GM19238 (cell line): ENCODE results near the gene SDHB.

ENCODE experiments used
- DNase-seq: peaks from one replicate; pipeline ENCODE4 v3.0.0; 2011; ENCODE audit warnings: low spot score; ENCODE audit not compliant: insufficient read length

The SDHB gene

GRCh38 chr1:16970132-16970910 is 83.5 kb downstream of the SDHB start:
- no peak for DNase-seq

DNA sequence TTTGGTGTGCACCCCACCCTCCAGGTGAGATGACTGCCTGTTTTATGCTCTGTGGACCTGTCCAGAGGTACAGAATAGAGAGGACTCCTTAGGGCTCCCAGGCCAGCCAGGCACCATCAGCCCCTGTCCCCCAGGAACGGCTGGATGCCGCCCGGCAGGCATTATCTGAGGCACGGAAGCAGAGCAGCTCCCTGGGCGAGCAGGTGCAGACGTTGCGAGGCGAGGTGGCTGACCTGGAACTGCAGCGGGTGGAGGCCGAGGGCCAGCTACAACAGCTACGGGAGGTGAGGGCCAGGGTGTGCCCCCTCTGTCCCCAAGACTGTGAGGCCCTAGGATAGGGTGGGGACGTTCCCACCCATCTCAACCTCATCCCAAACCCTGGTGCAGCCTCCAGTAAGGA is 84.2 kb downstream of the SDHB start:
- no peak for DNase-seq

DNA sequence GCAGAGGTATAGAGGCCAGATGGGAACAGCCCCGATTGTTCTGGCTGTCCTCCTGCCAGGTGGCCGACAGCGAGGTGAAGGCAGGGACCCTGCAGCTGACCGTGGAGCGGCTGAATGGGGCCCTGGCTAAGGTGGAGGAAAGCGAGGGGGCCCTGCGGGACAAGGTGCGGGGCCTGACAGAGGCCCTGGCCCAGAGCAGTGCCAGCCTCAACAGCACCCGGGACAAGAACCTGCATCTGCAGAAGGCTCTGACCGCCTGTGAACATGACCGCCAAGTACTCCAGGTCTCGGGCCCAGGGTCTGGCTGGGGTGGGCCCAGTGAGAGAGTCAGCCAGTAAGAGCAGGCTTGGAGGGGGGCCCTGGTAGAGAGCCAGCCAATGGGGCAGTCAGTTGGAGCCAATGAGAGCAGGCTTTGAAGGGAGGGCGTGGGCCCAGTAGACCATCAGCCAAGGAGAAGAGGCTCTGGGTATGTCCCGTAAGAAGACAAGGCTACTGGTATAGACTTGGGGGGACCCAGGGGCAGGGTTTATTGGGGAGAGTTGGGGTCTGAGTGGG is 84.7 kb downstream of the SDHB start:
- DNase-seq: no peak
